K562 (cell line): ENCODE data around the gene ADNP. TPM values are rescaled to one million over a fixed set of nuclear protein-coding genes. Genes with fewer than 3 reads are reported as not detected.
A peak's percentile ranks its signal among the peaks of the same experiment; 100 is the strongest.

Experiments
- CBFA2T2 ChIP-seq: fragments of 450-650 bp; conservative IDR thresholded peaks from 2 replicates; pipeline ENCODE4 v1.6.1; 2017; ENCODE audit warnings: mild to moderate bottlenecking
- CHD2 ChIP-seq: IDR thresholded peaks from 2 replicates; pipeline ENCODE4 v1.6.1; 2011; ENCODE audit warnings: low read depth, low read length
- MTA2 ChIP-seq: fragments of 450-650 bp; IDR thresholded peaks from 2 replicates; pipeline ENCODE4 v1.6.1; 2016; ENCODE audit warnings: low read depth
- PURB ChIP-seq: sonication (generic); formaldehyde crosslinking; IDR thresholded peaks from 2 replicates; pipeline ENCODE4 v1.9.0; 2021; ENCODE audit warnings: low read depth, mild to moderate bottlenecking, missing genetic modification reagents
- RBM15 ChIP-seq: fragments of 200-400 bp; formaldehyde crosslinking; IDR thresholded peaks from 2 replicates; pipeline ENCODE4 v1.6.1; 2018; ENCODE audit warnings: mild to moderate bottlenecking, low read length, moderate library complexity; ENCODE audit not compliant: insufficient read depth
- RBM17 ChIP-seq: fragments of 200-400 bp; formaldehyde crosslinking; IDR thresholded peaks from 2 replicates; pipeline ENCODE4 v1.6.1; 2017; ENCODE audit warnings: low read depth, mild to moderate bottlenecking, low read length, borderline replicate concordance
- STAG1 ChIP-seq: sonication (generic); formaldehyde crosslinking; IDR thresholded peaks from 2 replicates; pipeline ENCODE4 v1.5.0; 2020; ENCODE audit warnings: missing genetic modification reagents, borderline replicate concordance
- TAL1 ChIP-seq: fragments of 450-650 bp; IDR thresholded peaks from 2 replicates; pipeline ENCODE4 v1.6.1; 2016; ENCODE audit warnings: mild to moderate bottlenecking
- ZNF586 ChIP-seq: fragments of 450-650 bp; formaldehyde crosslinking; conservative IDR thresholded peaks from 2 replicates; pipeline ENCODE4 v1.4.0; 2020; ENCODE audit warnings: mild to moderate bottlenecking, moderate library complexity
- polyA plus RNA-seq, 8 experiments: library from polyadenylated mRNA; depleted of rRNA in 4 of 8; stranded (reverse) in 5 of 8; unstranded in 3 of 8; fragments of >200 nt; fragmentation: Nextera tagmentation in 2 of 8; fragmentation: Illumina TruSeq in 1 of 8; extraction: Ambion mirVana in 2 of 8; extraction: Trizol in 1 of 8; gene quantifications; 2 replicates each; pipeline versions ENCODE4 v1.2.1 to v1.2.3, GENCODE V29; 2011 to 2014; ENCODE audit warnings: inconsistent platforms in 1 of 8, missing spikeins in 1 of 8
- total RNA-seq, 7 experiments: library from RNA; depleted of rRNA in 6 of 7; stranded (reverse); fragments of >200 nt in 6 of 7; fragmentation: Illumina TruSeq in 2 of 7; extraction: Trizol in 2 of 7; gene quantifications; 2 replicates each; pipeline versions ENCODE4 v1.2.1 to v1.2.3, GENCODE V29; 2011 to 2021; ENCODE audit warnings: low replicate concordance in 1 of 7
- TF ChIP-seq, protein P1 (sequence below), 2 experiments: fragments of 450-650 bp; IDR thresholded peaks; 2 replicates each; pipeline ENCODE4 v1.6.1; 2018; ENCODE audit warnings: mild to moderate bottlenecking in 2 of 2, low read depth in 1 of 2; ENCODE audit not compliant: partially characterized antibody in 2 of 2
- TF ChIP-seq, protein P2 (sequence below), 2 experiments: fragments of 450-650 bp in 1 of 2; sonication (generic) in 1 of 2; formaldehyde crosslinking in 1 of 2; IDR thresholded peaks in 1 of 2; conservative IDR thresholded peaks in 1 of 2; 2 replicates each; pipeline versions ENCODE4 v1.6.1 to v1.8.1; 2016 to 2023; ENCODE audit warnings: mild to moderate bottlenecking in 2 of 2, moderate library complexity in 2 of 2, inconsistent platforms in 1 of 2, missing genetic modification reagents in 1 of 2
- TF ChIP-seq, protein P3 (sequence below): fragments of 250-450 bp; sonication (Bioruptor Pico); IDR thresholded peaks from 2 replicates; pipeline ENCODE4 v1.8.0; 2021; ENCODE audit warnings: moderate library complexity, mild to moderate bottlenecking, inconsistent platforms
- TF ChIP-seq, protein P4 (sequence below): conservative IDR thresholded peaks from 2 replicates; pipeline ENCODE4 v1.6.1; 2011; ENCODE audit warnings: low read depth, mild to moderate bottlenecking, low read length; ENCODE audit not compliant: control insufficient read depth
- TF ChIP-seq, protein P5 (sequence below): sonication (generic); formaldehyde crosslinking; IDR thresholded peaks from 2 replicates; pipeline ENCODE4 v1.8.1; 2023; ENCODE audit warnings: mild to moderate bottlenecking, missing genetic modification reagents

ADNP gene
- total and polyA plus RNA-seq, 9 of the 15 experiments (the other 6 are each of a cell fraction or from before 2014, with no cell fraction given), result 17.8 to 59.9 (median 25.3) TPM

DNA sequence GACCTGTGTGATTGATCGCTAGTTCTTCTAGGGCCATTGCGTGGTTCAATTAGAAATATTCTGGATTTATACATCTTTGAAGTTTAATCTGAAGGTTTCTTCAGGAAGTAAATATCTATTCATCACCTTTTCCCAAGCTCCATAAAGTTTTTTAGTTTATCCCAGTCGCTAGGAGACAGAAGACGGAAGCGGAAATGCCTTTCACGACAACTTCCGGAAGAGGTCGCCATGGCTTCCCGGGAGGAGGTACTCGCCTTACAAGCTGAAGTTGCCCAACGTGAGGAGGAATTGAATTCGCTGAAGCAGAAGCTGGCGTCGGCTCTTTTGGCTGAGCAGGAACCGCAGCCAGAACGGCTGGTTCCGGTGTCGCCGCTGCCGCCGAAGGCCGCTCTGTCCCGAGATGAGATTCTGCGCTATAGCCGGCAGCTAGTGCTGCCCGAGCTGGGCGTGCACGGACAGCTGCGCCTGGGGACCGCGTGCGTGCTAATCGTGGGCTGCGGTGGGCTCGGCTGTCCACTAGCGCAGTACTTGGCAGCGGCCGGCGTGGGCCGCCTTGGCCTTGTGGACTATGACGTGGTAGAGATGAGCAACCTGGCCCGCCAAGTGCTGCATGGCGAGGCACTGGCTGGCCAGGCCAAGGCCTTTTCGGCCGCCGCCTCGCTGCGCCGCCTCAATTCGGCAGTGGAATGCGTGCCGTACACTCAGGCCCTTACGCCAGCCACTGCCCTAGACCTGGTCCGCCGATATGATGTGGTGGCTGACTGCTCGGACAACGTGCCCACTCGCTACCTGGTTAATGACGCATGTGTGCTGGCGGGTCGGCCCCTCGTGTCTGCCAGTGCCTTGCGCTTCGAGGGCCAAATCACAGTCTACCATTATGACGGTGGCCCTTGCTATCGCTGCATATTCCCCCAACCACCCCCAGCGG is 27.6 kb upstream of the ADNP start, which contains the start of gene MOCS3 (continued):
- TF ChIP-seq TAL1 (no peak), MTA2 (no peak), RBM17 (no peak), STAG1 (CRISPR knock-in tag) (no peak), ZNF586 (CRISPR knock-in tag) (no peak), CHD2 (no peak), RBM15 (no peak), PURB (CRISPR knock-in tag) (no peak), CBFA2T2 (no peak)
- TF ChIP-seq, protein P1, sequence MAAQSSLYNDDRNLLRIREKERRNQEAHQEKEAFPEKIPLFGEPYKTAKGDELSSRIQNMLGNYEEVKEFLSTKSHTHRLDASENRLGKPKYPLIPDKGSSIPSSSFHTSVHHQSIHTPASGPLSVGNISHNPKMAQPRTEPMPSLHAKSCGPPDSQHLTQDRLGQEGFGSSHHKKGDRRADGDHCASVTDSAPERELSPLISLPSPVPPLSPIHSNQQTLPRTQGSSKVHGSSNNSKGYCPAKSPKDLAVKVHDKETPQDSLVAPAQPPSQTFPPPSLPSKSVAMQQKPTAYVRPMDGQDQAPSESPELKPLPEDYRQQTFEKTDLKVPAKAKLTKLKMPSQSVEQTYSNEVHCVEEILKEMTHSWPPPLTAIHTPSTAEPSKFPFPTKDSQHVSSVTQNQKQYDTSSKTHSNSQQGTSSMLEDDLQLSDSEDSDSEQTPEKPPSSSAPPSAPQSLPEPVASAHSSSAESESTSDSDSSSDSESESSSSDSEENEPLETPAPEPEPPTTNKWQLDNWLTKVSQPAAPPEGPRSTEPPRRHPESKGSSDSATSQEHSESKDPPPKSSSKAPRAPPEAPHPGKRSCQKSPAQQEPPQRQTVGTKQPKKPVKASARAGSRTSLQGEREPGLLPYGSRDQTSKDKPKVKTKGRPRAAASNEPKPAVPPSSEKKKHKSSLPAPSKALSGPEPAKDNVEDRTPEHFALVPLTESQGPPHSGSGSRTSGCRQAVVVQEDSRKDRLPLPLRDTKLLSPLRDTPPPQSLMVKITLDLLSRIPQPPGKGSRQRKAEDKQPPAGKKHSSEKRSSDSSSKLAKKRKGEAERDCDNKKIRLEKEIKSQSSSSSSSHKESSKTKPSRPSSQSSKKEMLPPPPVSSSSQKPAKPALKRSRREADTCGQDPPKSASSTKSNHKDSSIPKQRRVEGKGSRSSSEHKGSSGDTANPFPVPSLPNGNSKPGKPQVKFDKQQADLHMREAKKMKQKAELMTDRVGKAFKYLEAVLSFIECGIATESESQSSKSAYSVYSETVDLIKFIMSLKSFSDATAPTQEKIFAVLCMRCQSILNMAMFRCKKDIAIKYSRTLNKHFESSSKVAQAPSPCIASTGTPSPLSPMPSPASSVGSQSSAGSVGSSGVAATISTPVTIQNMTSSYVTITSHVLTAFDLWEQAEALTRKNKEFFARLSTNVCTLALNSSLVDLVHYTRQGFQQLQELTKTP (IDR thresholded peaks at IDR 0.05; ENCODE audit: low read depth in 1 of 2, partially characterized antibody in 2 of 2), result no peak
- TF ChIP-seq, protein P2, sequence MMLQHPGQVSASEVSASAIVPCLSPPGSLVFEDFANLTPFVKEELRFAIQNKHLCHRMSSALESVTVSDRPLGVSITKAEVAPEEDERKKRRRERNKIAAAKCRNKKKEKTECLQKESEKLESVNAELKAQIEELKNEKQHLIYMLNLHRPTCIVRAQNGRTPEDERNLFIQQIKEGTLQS (IDR thresholded peaks at IDR 0.05), result no peak; the same call in 1 of the 2 replicates
- TF ChIP-seq, protein P2 (CRISPR knock-in tag; conservative IDR thresholded peaks at IDR 0.05), result no peak
- TF ChIP-seq, protein P3, sequence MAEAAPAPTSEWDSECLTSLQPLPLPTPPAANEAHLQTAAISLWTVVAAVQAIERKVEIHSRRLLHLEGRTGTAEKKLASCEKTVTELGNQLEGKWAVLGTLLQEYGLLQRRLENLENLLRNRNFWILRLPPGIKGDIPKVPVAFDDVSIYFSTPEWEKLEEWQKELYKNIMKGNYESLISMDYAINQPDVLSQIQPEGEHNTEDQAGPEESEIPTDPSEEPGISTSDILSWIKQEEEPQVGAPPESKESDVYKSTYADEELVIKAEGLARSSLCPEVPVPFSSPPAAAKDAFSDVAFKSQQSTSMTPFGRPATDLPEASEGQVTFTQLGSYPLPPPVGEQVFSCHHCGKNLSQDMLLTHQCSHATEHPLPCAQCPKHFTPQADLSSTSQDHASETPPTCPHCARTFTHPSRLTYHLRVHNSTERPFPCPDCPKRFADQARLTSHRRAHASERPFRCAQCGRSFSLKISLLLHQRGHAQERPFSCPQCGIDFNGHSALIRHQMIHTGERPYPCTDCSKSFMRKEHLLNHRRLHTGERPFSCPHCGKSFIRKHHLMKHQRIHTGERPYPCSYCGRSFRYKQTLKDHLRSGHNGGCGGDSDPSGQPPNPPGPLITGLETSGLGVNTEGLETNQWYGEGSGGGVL (CRISPR knock-in tag), result no peak
- TF ChIP-seq, protein P4, sequence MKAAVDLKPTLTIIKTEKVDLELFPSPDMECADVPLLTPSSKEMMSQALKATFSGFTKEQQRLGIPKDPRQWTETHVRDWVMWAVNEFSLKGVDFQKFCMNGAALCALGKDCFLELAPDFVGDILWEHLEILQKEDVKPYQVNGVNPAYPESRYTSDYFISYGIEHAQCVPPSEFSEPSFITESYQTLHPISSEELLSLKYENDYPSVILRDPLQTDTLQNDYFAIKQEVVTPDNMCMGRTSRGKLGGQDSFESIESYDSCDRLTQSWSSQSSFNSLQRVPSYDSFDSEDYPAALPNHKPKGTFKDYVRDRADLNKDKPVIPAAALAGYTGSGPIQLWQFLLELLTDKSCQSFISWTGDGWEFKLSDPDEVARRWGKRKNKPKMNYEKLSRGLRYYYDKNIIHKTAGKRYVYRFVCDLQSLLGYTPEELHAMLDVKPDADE, result peak; percentile 55; the same call in 1 of the 2 replicates
- TF ChIP-seq, protein P5, sequence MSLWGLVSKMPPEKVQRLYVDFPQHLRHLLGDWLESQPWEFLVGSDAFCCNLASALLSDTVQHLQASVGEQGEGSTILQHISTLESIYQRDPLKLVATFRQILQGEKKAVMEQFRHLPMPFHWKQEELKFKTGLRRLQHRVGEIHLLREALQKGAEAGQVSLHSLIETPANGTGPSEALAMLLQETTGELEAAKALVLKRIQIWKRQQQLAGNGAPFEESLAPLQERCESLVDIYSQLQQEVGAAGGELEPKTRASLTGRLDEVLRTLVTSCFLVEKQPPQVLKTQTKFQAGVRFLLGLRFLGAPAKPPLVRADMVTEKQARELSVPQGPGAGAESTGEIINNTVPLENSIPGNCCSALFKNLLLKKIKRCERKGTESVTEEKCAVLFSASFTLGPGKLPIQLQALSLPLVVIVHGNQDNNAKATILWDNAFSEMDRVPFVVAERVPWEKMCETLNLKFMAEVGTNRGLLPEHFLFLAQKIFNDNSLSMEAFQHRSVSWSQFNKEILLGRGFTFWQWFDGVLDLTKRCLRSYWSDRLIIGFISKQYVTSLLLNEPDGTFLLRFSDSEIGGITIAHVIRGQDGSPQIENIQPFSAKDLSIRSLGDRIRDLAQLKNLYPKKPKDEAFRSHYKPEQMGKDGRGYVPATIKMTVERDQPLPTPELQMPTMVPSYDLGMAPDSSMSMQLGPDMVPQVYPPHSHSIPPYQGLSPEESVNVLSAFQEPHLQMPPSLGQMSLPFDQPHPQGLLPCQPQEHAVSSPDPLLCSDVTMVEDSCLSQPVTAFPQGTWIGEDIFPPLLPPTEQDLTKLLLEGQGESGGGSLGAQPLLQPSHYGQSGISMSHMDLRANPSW, result no peak
